Astrocyte (in vitro differentiated cells and primary cell): ENCODE results near the gene MIPOL1.

ENCODE experiments used
- EZH2 ChIP-seq: IDR thresholded peaks from 2 replicates; pipeline ENCODE4 v1.6.1; 2012; ENCODE audit warnings: mild to moderate bottlenecking, low read length, inconsistent platforms; ENCODE audit not compliant: insufficient read depth
- TF ChIP-seq, protein P1 (sequence below): IDR thresholded peaks from 2 replicates; pipeline ENCODE4 v1.5.1; 2011; ENCODE audit warnings: low read depth, mild to moderate bottlenecking, inconsistent platforms, low read length, moderate library complexity; ENCODE audit not compliant: insufficient read depth

DNA sequence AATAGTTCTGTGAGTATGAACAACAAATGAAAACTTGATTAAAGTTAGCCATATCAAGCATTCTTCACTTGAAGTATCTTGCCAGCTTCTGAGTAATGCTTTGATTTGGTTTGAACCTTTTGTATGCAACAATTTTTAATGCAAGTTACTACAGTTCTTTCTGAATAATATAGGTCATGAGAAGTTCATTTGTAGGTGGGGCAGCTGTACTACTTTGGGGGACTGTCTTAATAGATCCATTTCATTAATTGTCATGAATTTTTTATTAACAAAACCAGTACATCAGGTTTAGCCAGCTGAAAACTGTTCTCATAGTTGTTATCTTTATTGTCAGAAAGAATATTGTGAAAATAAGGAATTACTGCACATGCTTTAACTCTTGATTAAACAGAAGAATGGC is 254.6 kb downstream of the MIPOL1 start:
- TF ChIP-seq, protein P1, sequence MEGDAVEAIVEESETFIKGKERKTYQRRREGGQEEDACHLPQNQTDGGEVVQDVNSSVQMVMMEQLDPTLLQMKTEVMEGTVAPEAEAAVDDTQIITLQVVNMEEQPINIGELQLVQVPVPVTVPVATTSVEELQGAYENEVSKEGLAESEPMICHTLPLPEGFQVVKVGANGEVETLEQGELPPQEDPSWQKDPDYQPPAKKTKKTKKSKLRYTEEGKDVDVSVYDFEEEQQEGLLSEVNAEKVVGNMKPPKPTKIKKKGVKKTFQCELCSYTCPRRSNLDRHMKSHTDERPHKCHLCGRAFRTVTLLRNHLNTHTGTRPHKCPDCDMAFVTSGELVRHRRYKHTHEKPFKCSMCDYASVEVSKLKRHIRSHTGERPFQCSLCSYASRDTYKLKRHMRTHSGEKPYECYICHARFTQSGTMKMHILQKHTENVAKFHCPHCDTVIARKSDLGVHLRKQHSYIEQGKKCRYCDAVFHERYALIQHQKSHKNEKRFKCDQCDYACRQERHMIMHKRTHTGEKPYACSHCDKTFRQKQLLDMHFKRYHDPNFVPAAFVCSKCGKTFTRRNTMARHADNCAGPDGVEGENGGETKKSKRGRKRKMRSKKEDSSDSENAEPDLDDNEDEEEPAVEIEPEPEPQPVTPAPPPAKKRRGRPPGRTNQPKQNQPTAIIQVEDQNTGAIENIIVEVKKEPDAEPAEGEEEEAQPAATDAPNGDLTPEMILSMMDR, result no peak
- TF ChIP-seq EZH2, result no peak
